Hepatocyte (in vitro differentiated cells): Measurements from ENCODE around the gene PLCB4. TPM values are rescaled to one million over a fixed set of nuclear protein-coding genes. Genes with fewer than 3 reads are reported as not detected.

Experiments used
- DNase-seq: peaks from one replicate; pipeline ENCODE4 v3.0.0-alpha.2; 2016; ENCODE audit warnings: low spot score
- H2AFZ ChIP-seq: fragments of 200-600 bp; sonication (generic); 2 replicates; pipeline ENCODE4 v1.6.0; 2016; ENCODE audit warnings: antibody characterized with exemption, mild to moderate bottlenecking
- H3K27ac ChIP-seq: fragments of 200-600 bp; sonication (generic); 2 replicates; pipeline ENCODE4 v1.5.1; 2016; ENCODE audit warnings: mild to moderate bottlenecking
- H3K27me3 ChIP-seq: fragments of 200-600 bp; sonication (generic); 2 replicates; pipeline ENCODE4 v1.6.1; 2016
- H3K36me3 ChIP-seq: fragments of 200-600 bp; sonication (generic); replicated peaks from 2 replicates; pipeline ENCODE4 v1.5.1; 2016; ENCODE audit warnings: low read depth; ENCODE audit not compliant: insufficient read depth
- H3K4me1 ChIP-seq: fragments of 200-600 bp; sonication (generic); 2 replicates; pipeline ENCODE4 v1.5.1; 2016; ENCODE audit warnings: mild to moderate bottlenecking, moderate library complexity; ENCODE audit not compliant: insufficient read depth
- H3K4me2 ChIP-seq: fragments of 200-600 bp; sonication (generic); 2 replicates; pipeline ENCODE4 v1.6.0; 2016
- H3K4me3 ChIP-seq: fragments of 200-600 bp; sonication (generic); 2 replicates; pipeline ENCODE4 v1.5.1; 2016; ENCODE audit warnings: mild to moderate bottlenecking
- H3K79me2 ChIP-seq: fragments of 200-600 bp; sonication (generic); 2 replicates; pipeline ENCODE4 v1.6.0; 2017; ENCODE audit warnings: mild to moderate bottlenecking
- H3K9me2 ChIP-seq: fragments of 200-600 bp; sonication (generic); replicated peaks from 2 replicates; pipeline ENCODE4 v1.6.0; 2017; ENCODE audit warnings: mild to moderate bottlenecking; ENCODE audit not compliant: insufficient read depth
- H3K9me3 ChIP-seq: fragments of 200-600 bp; sonication (generic); 2 replicates; pipeline ENCODE4 v1.5.1; 2016; ENCODE audit warnings: low read depth, mild to moderate bottlenecking
- H4K20me1 ChIP-seq: fragments of 200-600 bp; sonication (generic); 2 replicates; pipeline ENCODE4 v1.6.0; 2016; ENCODE audit warnings: mild to moderate bottlenecking; ENCODE audit not compliant: insufficient read depth, poor library complexity, severe bottlenecking
- CTCF ChIP-seq: fragments of 200-600 bp; sonication (generic); IDR thresholded peaks from 2 replicates; pipeline ENCODE4 v1.5.1; 2016; ENCODE audit warnings: antibody characterized with exemption, mild to moderate bottlenecking; ENCODE audit not compliant: poor library complexity
- EZH2 ChIP-seq: fragments of 200-600 bp; sonication (generic); IDR thresholded peaks from 2 replicates; pipeline ENCODE4 v1.6.1; 2016; ENCODE audit warnings: antibody characterized with exemption, mild to moderate bottlenecking, borderline replicate concordance
- EZH2phosphoT487 ChIP-seq: fragments of 200-600 bp; sonication (generic); IDR thresholded peaks from one replicate; pipeline ENCODE4 v1.6.1; 2018; ENCODE audit warnings: antibody characterized with exemption, mild to moderate bottlenecking, low read depth, moderate library complexity; ENCODE audit not compliant: unreplicated experiment, severe bottlenecking
- WGBS: methylation state at CpG from one replicate; pipeline ENCODE4 v1.1.6; 2016; ENCODE audit warnings: low lambda C conversion rate; ENCODE audit errors: missing lambda C conversion rate; 5-methylcytosine and 5-hydroxymethylcytosine counted together
- polyA plus RNA-seq: library from polyadenylated mRNA; unstranded; fragments of >200 nt; fragmentation: Nextera tagmentation; extraction: Ambion mirVana; gene quantifications from 2 replicates; pipeline ENCODE4 v1.2.1, GENCODE V29; 2016
- total RNA-seq: library from RNA; depleted of rRNA; stranded (reverse); fragments of >200 nt; gene quantifications from 2 replicates; pipeline ENCODE4 v1.2.3, GENCODE V29; 2014

PLCB4 gene
- total and polyA plus RNA-seq, 2 experiments from 2014 or later: 6.4 to 15.0 TPM

GRCh38 chr20:9319687-9320384, 250.9 kb downstream of the PLCB4 start:
- TF ChIP-seq CTCF (no peak), EZH2phosphoT487 (no peak), EZH2 (no peak)
- Histone ChIP-seq H3K4me2 (no peak overlapping the region), H3K4me1 (no peaks in the 10 kb centered on the region), H3K9me3 (no peaks in the 10 kb centered on the region), H3K27ac (no peak overlapping the region), H3K9me2 (no peaks in the 10 kb centered on the region), H2AFZ (no peak overlapping the region), H3K79me2 (no peaks in the 10 kb centered on the region), H3K27me3 (no peaks in the 10 kb centered on the region), H3K36me3 (no peaks in the 10 kb centered on the region), H4K20me1 (no peaks in the 10 kb centered on the region), H3K4me3 (no peak overlapping the region)
- WGBS: 92% methylated on average over 7 of the region's 7 CpGs
- no peak for DNase-seq

- no peak for TF ChIP-seq CTCF
- TF ChIP-seq EZH2: no peak
- TF ChIP-seq EZH2phosphoT487: no peak
- WGBS: 84% methylated on average over 2 of the region's 2 CpGs
- Histone ChIP-seq H3K9me3 (no peaks in the 10 kb centered on the region), H3K4me1 (no peaks in the 10 kb centered on the region), H2AFZ (no peak overlapping the region), H3K27me3 (no peaks in the 10 kb centered on the region), H3K4me3 (no peak overlapping the region), H3K4me2 (no peak overlapping the region), H3K79me2 (no peaks in the 10 kb centered on the region), H3K36me3 (no peaks in the 10 kb centered on the region), H4K20me1 (no peaks in the 10 kb centered on the region), H3K27ac (no peak overlapping the region), H3K9me2 (no peaks in the 10 kb centered on the region)
- DNase-seq: no peak
These were observed 252.1 kb downstream of the PLCB4 start for GRCh38 chr20:9321007-9321406.

- no peaks in the 10 kb centered on the region for H3K79me2 ChIP-seq
- no peaks in the 10 kb centered on the region for H3K9me3 ChIP-seq
- no peaks in the 10 kb centered on the region for H3K4me1 ChIP-seq
- no peak for TF ChIP-seq EZH2phosphoT487
- no peak for TF ChIP-seq EZH2
- TF ChIP-seq CTCF: no peak
- no peak overlapping the region for H3K27ac ChIP-seq
- no peak for DNase-seq
- WGBS: 97% methylated on average over 1 of the region's 1 CpG
- no peaks in the 10 kb centered on the region for H4K20me1 ChIP-seq
- no peak overlapping the region for H3K4me2 ChIP-seq
- no peak overlapping the region for H2AFZ ChIP-seq
- no peak overlapping the region for H3K4me3 ChIP-seq
- H3K36me3 ChIP-seq: no peaks in the 10 kb centered on the region
- H3K9me2 ChIP-seq: no peaks in the 10 kb centered on the region
- no peaks in the 10 kb centered on the region for H3K27me3 ChIP-seq
These were observed 253.8 kb downstream of the PLCB4 start for GRCh38 chr20:9322661-9323060.

GRCh38 chr20:9323622-9324021, 254.7 kb downstream of the PLCB4 start:
- DNase-seq: peak; percentile 19
- H3K27ac ChIP-seq: no peak overlapping the region
- H3K9me3 ChIP-seq: no peaks in the 10 kb centered on the region
- no peaks in the 10 kb centered on the region for H3K36me3 ChIP-seq
- peaks cover 7% of the 10 kb centered on the region for H3K4me1 ChIP-seq
- 74% methylated on average over 4 of the region's 4 CpGs for WGBS
- H3K4me3 ChIP-seq: no peak overlapping the region
- no peaks in the 10 kb centered on the region for H3K9me2 ChIP-seq
- no peak for TF ChIP-seq EZH2phosphoT487
- TF ChIP-seq CTCF: peak; percentile 25
- H2AFZ ChIP-seq: no peak overlapping the region
- no peaks in the 10 kb centered on the region for H4K20me1 ChIP-seq
- no peaks in the 10 kb centered on the region for H3K27me3 ChIP-seq
- H3K4me2 ChIP-seq: no peak overlapping the region
- no peaks in the 10 kb centered on the region for H3K79me2 ChIP-seq
